ENCODE data around the gene GFER.

DNA sequence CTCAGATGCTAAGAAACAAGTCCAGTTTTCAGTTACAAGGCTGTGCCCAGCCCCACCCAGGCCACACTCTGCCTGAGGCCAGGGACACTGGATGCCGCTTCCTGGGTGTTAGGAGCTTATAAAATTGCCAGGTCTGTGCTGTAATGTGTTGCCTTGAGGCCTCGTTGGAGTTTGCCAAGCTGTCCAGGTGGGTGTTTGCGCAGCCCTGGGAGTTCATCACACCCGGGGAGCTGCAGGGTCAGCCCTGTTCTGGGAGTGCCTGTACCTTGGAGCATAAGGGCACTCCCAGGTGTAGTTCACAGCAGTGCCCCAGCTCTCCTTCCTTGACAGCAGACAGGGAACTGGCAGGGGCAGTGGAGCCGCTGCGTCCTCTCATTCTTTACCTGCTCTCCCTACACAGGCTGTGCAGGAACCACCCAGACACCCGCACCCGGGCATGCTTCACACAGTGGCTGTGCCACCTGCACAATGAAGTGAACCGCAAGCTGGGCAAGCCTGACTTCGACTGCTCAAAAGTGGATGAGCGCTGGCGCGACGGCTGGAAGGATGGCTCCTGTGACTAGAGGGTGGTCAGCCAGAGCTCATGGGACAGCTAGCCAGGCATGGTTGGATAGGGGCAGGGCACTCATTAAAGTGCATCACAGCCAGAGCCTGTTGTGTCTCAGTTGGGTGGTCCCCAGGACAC, 1.6 kb downstream of the GFER start:
- TF ChIP-seq ZFP30 (CRISPR knock-in tag; IDR thresholded peaks at IDR 0.05) (no peak), TOX (CRISPR knock-in tag; IDR thresholded peaks at IDR 0.05; ENCODE audit: borderline replicate concordance) (no peak), GLIS3 (CRISPR knock-in tag; IDR thresholded peaks at IDR 0.05) (no peak), ZNF565 (CRISPR knock-in tag; conservative IDR thresholded peaks at IDR 0.05; ENCODE audit: low read depth) (no peak)
- TF ChIP-seq, protein P1, sequence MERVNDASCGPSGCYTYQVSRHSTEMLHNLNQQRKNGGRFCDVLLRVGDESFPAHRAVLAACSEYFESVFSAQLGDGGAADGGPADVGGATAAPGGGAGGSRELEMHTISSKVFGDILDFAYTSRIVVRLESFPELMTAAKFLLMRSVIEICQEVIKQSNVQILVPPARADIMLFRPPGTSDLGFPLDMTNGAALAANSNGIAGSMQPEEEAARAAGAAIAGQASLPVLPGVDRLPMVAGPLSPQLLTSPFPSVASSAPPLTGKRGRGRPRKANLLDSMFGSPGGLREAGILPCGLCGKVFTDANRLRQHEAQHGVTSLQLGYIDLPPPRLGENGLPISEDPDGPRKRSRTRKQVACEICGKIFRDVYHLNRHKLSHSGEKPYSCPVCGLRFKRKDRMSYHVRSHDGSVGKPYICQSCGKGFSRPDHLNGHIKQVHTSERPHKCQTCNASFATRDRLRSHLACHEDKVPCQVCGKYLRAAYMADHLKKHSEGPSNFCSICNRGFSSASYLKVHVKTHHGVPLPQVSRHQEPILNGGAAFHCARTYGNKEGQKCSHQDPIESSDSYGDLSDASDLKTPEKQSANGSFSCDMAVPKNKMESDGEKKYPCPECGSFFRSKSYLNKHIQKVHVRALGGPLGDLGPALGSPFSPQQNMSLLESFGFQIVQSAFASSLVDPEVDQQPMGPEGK (CRISPR knock-in tag; IDR thresholded peaks at IDR 0.05; ENCODE audit: borderline replicate concordance): no peak

Measured in SK-N-SH treated with all-trans-retinoic acid at 6 μM for 48 hours (cell line).